ENCODE measurements around the gene MTUS2. TPM values are rescaled to one million over a fixed set of nuclear protein-coding genes. Genes with fewer than 3 reads are reported as not detected.

The MTUS2 gene
- total and polyA plus RNA-seq, 2 experiments from 2014 or later: 0.27 to 0.38 TPM

- no peaks in the 10 kb centered on the region for H3K27me3 ChIP-seq (ENCODE audit: insufficient read depth)
- Mint-ChIP-seq H3K27me3 (ENCODE audit: insufficient read depth, low read depth, poor library complexity) (no peaks in the 10 kb centered on the region), H3K4me1 (no peaks in the 10 kb centered on the region; the same call in 2 of the 3 replicates), H3K27ac (no peak overlapping the region), H3K4me3 (no peak overlapping the region), H3K9me3 (peaks cover 25% of the 10 kb centered on the region), H3K36me3 (ENCODE audit: low read depth) (peaks cover 16% of the 10 kb centered on the region)
- H3K36me3 ChIP-seq (ENCODE audit: insufficient read depth): peaks cover 3% of the 10 kb centered on the region
- TF ChIP-seq CREB1 (CRISPR knock-in tag; IDR thresholded peaks at IDR 0.05; ENCODE audit: low read depth): no peak
- TF ChIP-seq JUNB (IDR thresholded peaks at IDR 0.05; ENCODE audit: unreplicated experiment): no peak
- no peak for TF ChIP-seq POLR2AphosphoS5 (IDR thresholded peaks at IDR 0.05; ENCODE audit: low read depth)
- no peak for TF ChIP-seq EZH2 (IDR thresholded peaks at IDR 0.05; ENCODE audit: low read depth, unreplicated experiment)
- TF ChIP-seq, protein P1, sequence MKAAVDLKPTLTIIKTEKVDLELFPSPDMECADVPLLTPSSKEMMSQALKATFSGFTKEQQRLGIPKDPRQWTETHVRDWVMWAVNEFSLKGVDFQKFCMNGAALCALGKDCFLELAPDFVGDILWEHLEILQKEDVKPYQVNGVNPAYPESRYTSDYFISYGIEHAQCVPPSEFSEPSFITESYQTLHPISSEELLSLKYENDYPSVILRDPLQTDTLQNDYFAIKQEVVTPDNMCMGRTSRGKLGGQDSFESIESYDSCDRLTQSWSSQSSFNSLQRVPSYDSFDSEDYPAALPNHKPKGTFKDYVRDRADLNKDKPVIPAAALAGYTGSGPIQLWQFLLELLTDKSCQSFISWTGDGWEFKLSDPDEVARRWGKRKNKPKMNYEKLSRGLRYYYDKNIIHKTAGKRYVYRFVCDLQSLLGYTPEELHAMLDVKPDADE (IDR thresholded peaks at IDR 0.05): no peak
- no peak for TF ChIP-seq ZNF114 (CRISPR knock-in tag; IDR thresholded peaks at IDR 0.05)
- no peak for TF ChIP-seq REST (IDR thresholded peaks at IDR 0.05; ENCODE audit: unreplicated experiment)
- TF ChIP-seq STAT1 (IDR thresholded peaks at IDR 0.05; ENCODE audit: unreplicated experiment): no peak
- TF ChIP-seq ZNF331 (CRISPR knock-in tag; IDR thresholded peaks at IDR 0.05; ENCODE audit: low read depth): no peak
- TF ChIP-seq ZNF462 (CRISPR knock-in tag; IDR thresholded peaks at IDR 0.05): no peak
- TF ChIP-seq CTCF (conservative IDR thresholded peaks at IDR 0.05; ENCODE audit: low read depth in 2 of 2): no peak
- TF ChIP-seq NANOG (IDR thresholded peaks at IDR 0.05; ENCODE audit: borderline replicate concordance): no peak
- no peaks in the 10 kb centered on the region for H3F3A ChIP-seq (replicated peaks; ENCODE audit: low read depth)
- DNase-seq (ENCODE audit: low spot score) (no peak), ATAC-seq (no peak)
- no peaks in the 10 kb centered on the region for H3K9me2 ChIP-seq (ENCODE audit: insufficient read depth)
- H3K4me3 ChIP-seq: no peak overlapping the region
- H3K4me1 ChIP-seq (ENCODE audit: insufficient read depth): no peaks in the 10 kb centered on the region
- H3K79me2 ChIP-seq (replicated peaks; ENCODE audit: insufficient read depth): no peaks in the 10 kb centered on the region
- H4K20me1 ChIP-seq (replicated peaks; ENCODE audit: insufficient read depth): no peaks in the 10 kb centered on the region
- H3K27ac ChIP-seq (ENCODE audit: low read depth): no peak overlapping the region
- H2AFZ ChIP-seq: no peak overlapping the region
- no peak overlapping the region for H3K4me2 ChIP-seq
These were observed 55.9 kb downstream of the MTUS2 start for GRCh38 chr13:28875846-28876615.
